Mucosa of stomach (tissue), 1 donor: Measurements from ENCODE around the gene ANP32A.
"Not testable (repeated sequence)": the region's sequence is repeated elsewhere in the genome, so short reads cannot be mapped to it uniquely, and the experiment has no call there.

Source experiments
- H3K27me3 ChIP-seq: one replicate; pipeline ENCODE4 v1.7.0; 2013; ENCODE audit warnings: mild to moderate bottlenecking, low read length; ENCODE audit not compliant: control insufficient read depth, insufficient read depth
- H3K36me3 ChIP-seq: one replicate; pipeline ENCODE4 v1.7.0; 2013; ENCODE audit warnings: low read length; ENCODE audit not compliant: control insufficient read depth, insufficient read depth
- H3K4me1 ChIP-seq: one replicate; pipeline ENCODE4 v1.7.0; 2013; ENCODE audit warnings: mild to moderate bottlenecking, low read length; ENCODE audit not compliant: control insufficient read depth, insufficient read depth
- H3K4me3 ChIP-seq: one replicate; pipeline ENCODE4 v1.7.0; 2013; ENCODE audit warnings: low read length
- H3K9ac ChIP-seq: one replicate; pipeline ENCODE4 v1.7.0; 2013; ENCODE audit warnings: mild to moderate bottlenecking, low read length, moderate library complexity
- H3K9me3 ChIP-seq: one replicate; pipeline ENCODE4 v1.7.0; 2013; ENCODE audit warnings: mild to moderate bottlenecking, low read length, moderate library complexity; ENCODE audit not compliant: control insufficient read depth
- donor health status: Pancreatic carcinoma.

ANP32A gene

GRCh38 chr15:68774521-68775235 is 46.0 kb downstream of the ANP32A start:
- Histone ChIP-seq H3K36me3 (no peaks in the 10 kb centered on the region), H3K4me1 (no peaks in the 10 kb centered on the region), H3K27me3 (no peaks in the 10 kb centered on the region), H3K9ac (no peak overlapping the region), H3K9me3 (no peaks in the 10 kb centered on the region), H3K4me3 (no peak overlapping the region)

GRCh38 chr15:68774120-68774519 is 46.6 kb downstream of the ANP32A start:
- H3K9me3 ChIP-seq, result no peaks in the 10 kb centered on the region
- H3K4me1 ChIP-seq, result no peaks in the 10 kb centered on the region
- no peak overlapping the region for H3K4me3 ChIP-seq
- no peak overlapping the region for H3K9ac ChIP-seq
- H3K27me3 ChIP-seq, result no peaks in the 10 kb centered on the region
- no peaks in the 10 kb centered on the region for H3K36me3 ChIP-seq

- Histone ChIP-seq H3K9ac (no peak overlapping the region), H3K9me3 (no peaks in the 10 kb centered on the region), H3K4me3 (no peak overlapping the region), H3K27me3 (no peaks in the 10 kb centered on the region), H3K36me3 (no peaks in the 10 kb centered on the region), H3K4me1 (no peaks in the 10 kb centered on the region)
These were observed 47.7 kb downstream of the ANP32A start for GRCh38 chr15:68773036-68773435.

- Histone ChIP-seq H3K9ac (no peak overlapping the region), H3K4me3 (no peak overlapping the region), H3K4me1 (no peaks in the 10 kb centered on the region), H3K27me3 (no peaks in the 10 kb centered on the region), H3K36me3 (no peaks in the 10 kb centered on the region), H3K9me3 (no peaks in the 10 kb centered on the region)
These were observed 50.5 kb downstream of the ANP32A start for GRCh38 chr15:68770216-68770615.

GRCh38 chr15:68769702-68770101 is 51.0 kb downstream of the ANP32A start:
- Histone ChIP-seq H3K4me3 (no peak overlapping the region), H3K27me3 (no peaks in the 10 kb centered on the region), H3K4me1 (no peaks in the 10 kb centered on the region), H3K9me3 (no peaks in the 10 kb centered on the region), H3K36me3 (no peaks in the 10 kb centered on the region), H3K9ac (no peak overlapping the region)

- H3K9ac ChIP-seq, result no peak overlapping the region
These were observed 52.4 kb downstream of the ANP32A start for GRCh38 chr15:68768321-68768720.

GRCh38 chr15:68767833-68768232 is 52.9 kb downstream of the ANP32A start:
- H3K9me3 ChIP-seq, result no peaks in the 10 kb centered on the region
- no peak overlapping the region for H3K4me3 ChIP-seq
- no peaks in the 10 kb centered on the region for H3K36me3 ChIP-seq
- H3K9ac ChIP-seq, result no peak overlapping the region
- no peaks in the 10 kb centered on the region for H3K4me1 ChIP-seq
- H3K27me3 ChIP-seq, result no peaks in the 10 kb centered on the region

More at GRCh38 chr15:68768321-68768720, 52.4 kb downstream of the ANP32A start:
- Histone ChIP-seq H3K4me1 (no peaks in the 10 kb centered on the region), H3K27me3 (no peaks in the 10 kb centered on the region), H3K36me3 (no peaks in the 10 kb centered on the region), H3K9me3 (no peaks in the 10 kb centered on the region), H3K4me3 (no peak overlapping the region)

GRCh38 chr15:68765602-68766368 is 54.9 kb downstream of the ANP32A start:
- Histone ChIP-seq H3K9me3 (no peaks in the 10 kb centered on the region), H3K27me3 (no peaks in the 10 kb centered on the region), H3K4me1 (no peaks in the 10 kb centered on the region), H3K36me3 (no peaks in the 10 kb centered on the region), H3K4me3 (no peak overlapping the region), H3K9ac (no peak overlapping the region)

- no peaks in the 10 kb centered on the region for H3K36me3 ChIP-seq
- H3K4me3 ChIP-seq, result no peak overlapping the region
- H3K4me1 ChIP-seq, result no peaks in the 10 kb centered on the region
- no peaks in the 10 kb centered on the region for H3K9me3 ChIP-seq
- H3K27me3 ChIP-seq, result no peaks in the 10 kb centered on the region
- H3K9ac ChIP-seq, result no peak overlapping the region
These were observed 56.6 kb downstream of the ANP32A start for GRCh38 chr15:68764090-68764489.

GRCh38 chr15:68763063-68763462 is 57.6 kb downstream of the ANP32A start:
- Histone ChIP-seq H3K9me3 (no peaks in the 10 kb centered on the region), H3K9ac (no peak overlapping the region), H3K27me3 (no peaks in the 10 kb centered on the region), H3K4me1 (no peaks in the 10 kb centered on the region), H3K4me3 (no peak overlapping the region), H3K36me3 (no peaks in the 10 kb centered on the region)

GRCh38 chr15:68759982-68760579 is 60.6 kb downstream of the ANP32A start:
- H3K9me3 ChIP-seq, H3K27me3 ChIP-seq, H3K9ac ChIP-seq, H3K4me3 ChIP-seq, H3K36me3 ChIP-seq, H3K4me1 ChIP-seq: not testable (repeated sequence)

- Histone ChIP-seq H3K9ac (no peak overlapping the region), H3K36me3 (no peaks in the 10 kb centered on the region), H3K9me3 (no peaks in the 10 kb centered on the region), H3K4me1 (no peaks in the 10 kb centered on the region), H3K4me3 (no peak overlapping the region), H3K27me3 (no peaks in the 10 kb centered on the region)
These were observed 65.0 kb downstream of the ANP32A start for GRCh38 chr15:68755731-68756130.
